ENCODE measurements around the gene GRK5.

GRK5 gene

GRCh38 chr10:119348516-119349240 is 141.3 kb downstream of the GRK5 start:
- no peak overlapping the region for H3K4me3 ChIP-seq (replicated peaks; ENCODE audit: low read depth, low read length)
- TF ChIP-seq CTCF (IDR thresholded peaks at IDR 0.05; ENCODE audit: low read length, missing control alignments), result no peak
- DNase-seq (ENCODE audit: low read depth), result peak; percentile 48

GRCh38 chr10:119349341-119349740 is 142.0 kb downstream of the GRK5 start:
- no peak overlapping the region for H3K4me3 ChIP-seq (replicated peaks; ENCODE audit: low read depth, low read length)
- no peak for DNase-seq (ENCODE audit: low read depth)
- no peak for TF ChIP-seq CTCF (IDR thresholded peaks at IDR 0.05; ENCODE audit: low read length, missing control alignments)

GRCh38 chr10:119349937-119350501 is 142.6 kb downstream of the GRK5 start:
- no peak for DNase-seq (ENCODE audit: low read depth)
- H3K4me3 ChIP-seq (replicated peaks; ENCODE audit: low read depth, low read length), result no peak overlapping the region
- TF ChIP-seq CTCF (IDR thresholded peaks at IDR 0.05; ENCODE audit: low read length, missing control alignments), result no peak

- no peak overlapping the region for H3K4me3 ChIP-seq (replicated peaks; ENCODE audit: low read depth, low read length)
- DNase-seq (ENCODE audit: low read depth), result peak; percentile 56
- no peak for TF ChIP-seq CTCF (IDR thresholded peaks at IDR 0.05; ENCODE audit: low read length, missing control alignments)
These were observed 143.2 kb downstream of the GRK5 start for GRCh38 chr10:119350502-119351097.

GRCh38 chr10:119351189-119351588 is 143.8 kb downstream of the GRK5 start:
- no peak overlapping the region for H3K4me3 ChIP-seq (replicated peaks; ENCODE audit: low read depth, low read length)
- no peak for DNase-seq (ENCODE audit: low read depth)
- TF ChIP-seq CTCF (IDR thresholded peaks at IDR 0.05; ENCODE audit: low read length, missing control alignments), result no peak

DNA sequence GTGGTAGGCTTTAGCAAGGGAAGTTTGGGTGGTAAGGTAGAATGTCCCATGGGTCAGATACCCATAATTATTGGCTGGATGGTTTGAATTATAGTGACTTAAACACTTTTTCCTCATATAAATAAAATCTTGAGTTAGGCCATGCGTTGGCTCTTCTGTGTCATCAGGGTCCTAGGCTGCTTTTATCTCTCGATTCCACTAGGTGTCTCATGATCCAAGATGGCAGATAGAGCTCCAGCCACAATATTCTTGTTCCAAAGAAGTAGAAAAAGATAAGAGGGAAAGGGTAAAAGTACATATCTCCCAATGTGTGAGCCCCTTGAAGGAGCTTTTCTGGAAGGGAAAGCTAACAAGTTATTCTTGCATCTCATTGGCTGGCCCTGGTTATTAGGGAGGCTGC is 144.7 kb downstream of the GRK5 start:
- no peak for DNase-seq (ENCODE audit: low read depth)
- TF ChIP-seq CTCF (IDR thresholded peaks at IDR 0.05; ENCODE audit: low read length, missing control alignments), result no peak
- H3K4me3 ChIP-seq (replicated peaks; ENCODE audit: low read depth, low read length), result no peak overlapping the region

Measured in fibroblast of pulmonary artery (primary cell).